NCI-H1417 (cell line): ENCODE measurements around the gene SHANK1.

Experiments
- DNase-seq, 3 experiments: peaks; one replicate each; lab custom pipeline; 2025; lab: John Stamatoyannopoulos, UW

The SHANK1 gene

DNA sequence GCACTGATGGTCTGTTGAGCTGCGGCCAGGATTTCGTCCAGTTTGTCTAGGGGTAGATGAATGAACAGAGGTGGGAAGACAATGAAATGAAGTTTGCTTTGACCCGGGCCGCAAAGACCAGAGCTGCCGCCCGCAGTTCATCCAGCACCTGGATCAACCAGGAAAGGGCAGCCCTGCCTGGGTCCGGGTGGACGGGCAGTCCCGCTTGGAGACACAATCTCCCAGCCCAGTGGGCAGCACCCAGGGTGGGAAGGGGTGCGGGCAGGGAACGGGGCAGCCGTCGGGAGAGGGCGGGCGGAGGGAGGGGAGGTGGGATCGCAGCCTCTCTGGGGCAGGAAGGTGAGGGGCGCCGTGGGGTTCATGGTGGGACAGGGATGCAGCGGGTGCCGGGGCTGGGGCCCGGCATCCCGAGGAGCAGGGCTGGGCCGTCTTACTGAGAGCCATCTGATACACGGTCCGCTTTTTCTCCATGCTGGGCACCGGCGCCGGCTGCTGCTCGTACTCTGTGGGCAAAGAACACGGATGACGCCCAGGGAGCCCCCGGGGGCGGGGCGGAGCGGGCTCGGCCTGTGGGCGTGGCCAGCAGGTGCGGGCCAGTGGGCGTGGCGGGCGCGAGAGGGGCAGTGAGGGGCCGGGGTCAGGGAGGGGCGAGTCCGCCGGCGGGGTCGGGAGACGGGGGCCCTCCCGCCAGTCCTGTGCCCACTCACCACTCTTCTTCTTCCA lies 33.1 kb downstream of the SHANK1 start:
- no peak for DNase-seq

- DNase-seq = peak; percentile 4 to 48 (median 34)
Measured at GRCh38 chr19:50679177-50680125, 40.2 kb downstream of the SHANK1 start.

- no peak for DNase-seq
Measured at GRCh38 chr19:50678323-50678722, 41.3 kb downstream of the SHANK1 start.

DNA sequence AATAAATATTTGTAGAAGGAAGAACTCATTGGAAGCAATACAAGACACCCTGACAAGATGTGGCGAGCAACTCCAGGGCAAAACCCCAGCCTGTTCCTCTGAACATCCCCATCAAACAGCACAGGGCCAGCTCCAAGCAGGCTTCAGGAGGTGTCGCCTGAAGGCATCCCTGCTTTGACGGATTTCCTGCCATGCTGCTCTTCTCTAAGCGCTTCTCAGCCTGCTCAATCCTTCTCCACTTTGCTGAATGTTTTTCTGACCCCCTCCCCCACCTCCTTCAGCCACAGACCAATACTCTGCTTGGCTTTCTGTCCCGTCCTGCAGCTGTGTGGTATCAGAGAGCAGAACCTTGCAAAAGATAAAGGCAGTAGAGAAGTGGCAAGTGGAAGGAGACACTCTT lies 42.0 kb downstream of the SHANK1 start:
- no peak for DNase-seq

GRCh38 chr19:50676625-50677197 lies 42.9 kb downstream of the SHANK1 start:
- DNase-seq = no peak

DNA sequence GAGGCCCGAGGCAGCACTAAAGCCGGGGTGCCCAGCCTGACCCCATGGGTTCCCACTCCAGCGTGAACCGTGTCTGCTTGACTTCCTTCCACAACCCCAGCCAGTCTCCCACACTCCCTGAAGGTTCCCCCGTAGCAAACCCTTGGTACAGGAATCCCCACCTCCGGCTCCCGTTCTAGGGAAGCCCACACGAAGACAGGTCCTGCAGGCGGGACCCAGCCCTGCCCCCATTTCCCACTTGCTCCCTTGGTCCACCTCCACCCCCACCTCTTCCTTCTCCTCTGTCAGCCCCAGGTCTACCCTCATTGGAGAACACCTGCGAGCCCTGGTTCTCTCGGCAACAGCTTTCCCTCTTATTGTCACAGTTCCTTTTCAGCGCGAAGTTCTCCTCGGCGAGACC lies 46.5 kb downstream of the SHANK1 start:
- no peak for DNase-seq

GRCh38 chr19:50670102-50670380 lies 49.6 kb downstream of the SHANK1 start:
- no peak for DNase-seq

DNA sequence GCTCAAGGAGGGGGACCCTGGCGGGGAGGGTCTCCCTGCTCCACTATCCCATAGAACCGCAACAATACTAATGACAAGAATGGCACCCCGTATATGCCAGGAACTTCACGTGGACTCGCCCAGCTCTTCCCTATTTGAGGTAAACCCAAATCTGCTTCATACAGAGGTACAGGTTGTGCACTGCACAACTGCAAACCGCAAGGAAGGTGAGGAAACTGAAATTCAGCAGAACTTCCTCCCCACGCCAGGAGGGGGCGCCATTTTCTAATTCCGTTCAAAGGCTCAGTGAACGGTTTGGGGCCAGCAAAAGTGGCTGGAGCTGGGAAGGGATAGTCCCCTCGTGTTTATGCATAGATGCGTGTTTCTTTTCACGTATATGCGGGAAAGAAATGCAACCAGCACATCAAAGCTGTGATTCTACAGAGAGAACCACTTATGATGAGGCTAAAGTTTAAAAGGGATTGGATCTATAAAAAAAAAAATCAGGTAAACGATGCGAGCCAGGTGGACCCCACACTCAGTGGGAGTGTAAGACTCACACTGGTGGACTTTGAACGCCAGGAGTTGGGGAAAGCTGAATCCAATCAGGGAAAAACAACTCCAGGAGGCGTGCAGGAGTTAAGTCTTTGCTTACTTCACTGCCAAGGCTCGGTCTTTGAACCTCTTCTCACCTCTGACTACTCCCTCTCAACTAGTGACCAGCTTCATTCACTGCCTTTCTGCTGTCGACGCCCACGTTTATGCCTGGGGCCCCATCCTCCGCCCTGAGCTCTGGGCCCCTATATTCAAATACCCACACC lies 50.1 kb downstream of the SHANK1 start:
- peak; percentile 7 to 50 (median 16) for DNase-seq

DNA sequence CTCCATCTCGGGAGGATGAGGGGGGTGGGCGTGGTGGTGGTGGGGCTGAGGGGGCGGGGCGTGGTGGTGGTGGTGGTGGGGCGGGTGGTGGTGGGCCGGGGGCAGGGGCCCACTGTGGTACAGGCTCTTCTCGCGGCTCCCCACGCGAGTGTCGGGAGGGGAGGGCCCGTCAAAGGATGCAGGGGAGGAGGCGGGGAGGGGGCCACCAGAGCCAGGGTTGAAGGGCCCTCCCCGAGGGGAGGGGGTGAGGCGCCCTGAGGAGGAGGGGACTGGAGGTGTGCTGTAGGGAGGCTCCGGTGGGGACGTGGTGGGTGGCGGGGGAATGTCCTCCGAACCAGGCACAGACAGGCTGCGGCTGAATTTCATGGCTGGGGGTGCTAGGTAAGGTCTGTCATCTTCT lies 50.7 kb downstream of the SHANK1 start:
- no peak for DNase-seq

- no peak for DNase-seq
Measured at GRCh38 chr19:50668416-50668815, 51.2 kb downstream of the SHANK1 start.

DNA sequence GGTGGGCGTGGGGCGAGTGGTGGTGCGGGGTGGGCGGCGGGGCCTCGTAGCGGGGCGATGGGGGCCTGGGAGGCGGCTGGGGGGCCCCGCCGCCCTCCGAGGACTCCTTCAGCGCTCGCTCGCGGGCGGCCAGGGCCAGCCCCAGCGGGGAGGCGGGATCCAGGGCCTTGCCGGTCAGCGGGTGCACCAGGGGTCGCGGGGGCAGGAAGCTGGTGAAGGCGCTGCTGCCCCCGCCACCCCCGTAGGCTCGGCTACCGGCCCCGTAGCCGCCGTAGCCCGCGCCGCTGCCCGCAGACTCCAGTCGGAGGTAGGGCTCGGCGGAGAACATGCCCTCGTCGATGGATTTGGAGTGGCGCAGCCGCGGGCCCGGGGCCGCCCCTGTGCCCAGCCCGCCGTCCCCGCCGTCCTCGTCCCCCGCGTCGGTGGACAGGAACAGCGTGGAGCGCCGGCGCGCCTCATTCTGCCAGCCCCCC lies 51.8 kb downstream of the SHANK1 start:
- DNase-seq = no peak

- no peak for DNase-seq
Measured at GRCh38 chr19:50667177-50667758, 52.3 kb downstream of the SHANK1 start.

GRCh38 chr19:50666346-50667176 lies 53.0 kb downstream of the SHANK1 start:
- DNase-seq = no peak

- DNase-seq = no peak
Measured at GRCh38 chr19:50664204-50664603, 55.4 kb downstream of the SHANK1 start.

GRCh38 chr19:50663482-50663790 lies 56.2 kb downstream of the SHANK1 start:
- DNase-seq = peak in 2 of 3 experiments; percentile 33 to 65

DNA sequence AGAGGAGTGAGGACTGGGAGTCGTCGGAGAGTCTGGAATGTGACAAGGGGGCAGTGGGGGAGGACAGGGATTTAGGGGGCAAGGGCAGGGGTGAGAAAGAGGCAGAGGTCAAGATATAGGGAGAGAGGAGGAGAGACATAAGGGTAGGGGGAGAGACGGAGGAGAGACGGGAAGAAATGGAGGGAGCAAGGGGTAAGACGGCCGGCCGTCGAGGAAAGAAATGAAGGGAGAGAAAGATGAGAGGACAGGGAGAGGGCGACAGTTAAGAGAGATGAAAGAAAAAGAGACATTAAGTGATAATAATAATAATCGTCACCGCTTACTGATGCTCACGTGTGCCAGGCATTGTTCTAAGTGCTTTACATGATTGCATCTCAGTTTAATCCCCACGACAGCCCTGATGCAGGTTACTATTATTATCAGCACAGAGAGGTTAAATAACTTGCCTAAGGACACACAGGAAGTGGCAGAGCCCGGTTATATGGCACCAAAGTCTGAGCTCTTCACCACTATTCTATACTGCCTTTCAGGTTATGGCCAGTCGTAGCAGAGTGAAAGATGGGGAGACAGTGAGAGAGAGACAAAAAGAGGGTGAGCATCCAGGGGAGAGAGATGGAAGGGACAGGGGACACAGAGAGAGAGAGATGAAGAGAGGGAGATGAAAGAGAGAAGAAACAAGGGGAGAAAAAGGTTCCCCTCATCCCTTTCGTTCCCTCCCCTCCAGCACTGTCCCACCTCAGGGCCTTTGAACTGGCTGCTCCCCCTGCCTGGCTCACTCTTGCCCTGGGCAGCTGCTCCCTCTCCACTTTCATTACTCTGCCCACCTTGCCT lies 56.7 kb downstream of the SHANK1 start:
- no peak for DNase-seq

GRCh38 chr19:50661766-50662650 lies 57.6 kb downstream of the SHANK1 start:
- no peak for DNase-seq

DNA sequence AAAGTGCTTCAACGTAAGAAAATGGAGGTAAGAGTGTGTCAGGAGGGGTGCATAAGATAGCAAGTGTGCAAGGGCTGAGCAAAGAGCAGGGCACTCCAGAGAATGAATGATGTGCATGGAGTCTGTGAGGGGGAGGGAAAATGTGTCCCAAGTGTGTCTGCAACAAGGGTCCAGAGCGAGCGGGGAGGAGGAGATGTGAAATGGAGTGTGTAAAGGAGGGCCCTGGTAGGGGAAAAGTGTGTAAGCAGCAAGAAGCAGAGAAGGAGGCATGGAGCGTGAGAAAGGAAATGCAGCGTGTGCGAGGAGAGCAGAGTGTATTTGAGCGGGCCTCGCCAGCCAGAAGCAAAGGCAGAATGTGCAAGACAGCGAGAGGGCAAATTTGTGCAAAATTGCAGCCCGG lies 58.6 kb downstream of the SHANK1 start:
- no peak for DNase-seq

GRCh38 chr19:50660088-50660366 lies 59.6 kb downstream of the SHANK1 start:
- no peak for DNase-seq
